ENCODE measurements around the gene OTOP1.
"Not testable (repeated sequence)": the region's sequence is repeated elsewhere in the genome, so short reads cannot be mapped to it uniquely, and the experiment has no call there.

The OTOP1 gene

GRCh38 chr4:4164532-4165173 lies 62.1 kb downstream of the OTOP1 start:
- not testable (repeated sequence) for DNase-seq (ENCODE audit: low spot score)

GRCh38 chr4:4162186-4162585 lies 64.5 kb downstream of the OTOP1 start:
- not testable (repeated sequence) for DNase-seq (ENCODE audit: low spot score)

GRCh38 chr4:4160956-4161665 lies 65.6 kb downstream of the OTOP1 start:
- DNase-seq (ENCODE audit: low spot score): not testable (repeated sequence)

GRCh38 chr4:4145622-4146021 lies 81.1 kb downstream of the OTOP1 start:
- DNase-seq (ENCODE audit: low spot score): not testable (repeated sequence)

- not testable (repeated sequence) for DNase-seq (ENCODE audit: low spot score)
Observed at GRCh38 chr4:4143376-4143775, 83.4 kb downstream of the OTOP1 start.

- DNase-seq (ENCODE audit: low spot score): not testable (repeated sequence)
Observed at GRCh38 chr4:4142679-4143078, 84.0 kb downstream of the OTOP1 start.

- DNase-seq (ENCODE audit: low spot score): not testable (repeated sequence)
Observed at GRCh38 chr4:4141186-4141585, 85.5 kb downstream of the OTOP1 start.
